DND-41 (cell line): ENCODE data around the gene MRPL14.

Experiments
- CTCF ChIP-seq: IDR thresholded peaks from 2 replicates; pipeline ENCODE4 v1.5.1; 2012; ENCODE audit warnings: borderline replicate concordance, low read length, moderate library complexity, mild to moderate bottlenecking; ENCODE audit not compliant: poor library complexity, severe bottlenecking; ENCODE audit errors: extremely low read depth
- EZH2 ChIP-seq: IDR thresholded peaks from 3 replicates; pipeline ENCODE4 v1.6.1; 2012; ENCODE audit warnings: borderline replicate concordance, low read depth, mild to moderate bottlenecking, moderate library complexity, low read length, inconsistent platforms; ENCODE audit not compliant: severe bottlenecking

GRCh38 chr6:44148306-44148705 lies 21.1 kb upstream of the MRPL14 start:
- no peak for TF ChIP-seq CTCF
- TF ChIP-seq EZH2 = no peak
